A549 treated with RU486 at 1 μM for 4 hours (cell line): Measurements from ENCODE around the gene GLYATL1B. TPM values are rescaled to one million over a fixed set of nuclear protein-coding genes. Genes with fewer than 3 reads are reported as not detected.

Experiments used
- total RNA-seq: library from RNA; stranded (reverse); fragments of 200-300 nt; extraction: Qiagen RNA extraction; gene quantifications from 5 replicates; pipeline ENCODE4 v1.2.3, GENCODE V29; 2022; ENCODE audit warnings: low read depth

GLYATL1B gene
- total RNA-seq, result not detected in 5 replicates

DNA sequence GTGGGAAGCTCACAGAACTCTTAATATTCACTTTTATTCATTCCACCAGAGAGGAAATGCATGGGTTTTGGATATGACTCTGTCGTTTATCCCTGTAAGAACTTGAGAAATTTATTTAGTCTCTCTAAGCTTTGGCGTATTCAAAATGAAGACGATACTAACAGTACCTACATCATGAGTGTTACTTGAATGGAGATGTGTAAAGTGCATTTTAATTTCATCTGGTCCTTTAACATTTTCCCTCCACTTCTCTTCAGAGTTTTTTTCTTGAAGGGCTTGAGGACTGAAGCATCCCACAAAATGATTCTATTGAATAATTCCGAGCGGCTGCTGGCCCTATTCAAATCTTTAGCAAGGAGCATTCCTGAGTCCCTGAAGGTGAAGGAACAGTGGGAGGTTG lies at the start of gene GLYATL1B:
Gene GLYATL1B (plus strand): TSS at position 301 of the 400 bp plus-strand sequence. CDS start 0 bp downstream, at position 301.

DNA sequence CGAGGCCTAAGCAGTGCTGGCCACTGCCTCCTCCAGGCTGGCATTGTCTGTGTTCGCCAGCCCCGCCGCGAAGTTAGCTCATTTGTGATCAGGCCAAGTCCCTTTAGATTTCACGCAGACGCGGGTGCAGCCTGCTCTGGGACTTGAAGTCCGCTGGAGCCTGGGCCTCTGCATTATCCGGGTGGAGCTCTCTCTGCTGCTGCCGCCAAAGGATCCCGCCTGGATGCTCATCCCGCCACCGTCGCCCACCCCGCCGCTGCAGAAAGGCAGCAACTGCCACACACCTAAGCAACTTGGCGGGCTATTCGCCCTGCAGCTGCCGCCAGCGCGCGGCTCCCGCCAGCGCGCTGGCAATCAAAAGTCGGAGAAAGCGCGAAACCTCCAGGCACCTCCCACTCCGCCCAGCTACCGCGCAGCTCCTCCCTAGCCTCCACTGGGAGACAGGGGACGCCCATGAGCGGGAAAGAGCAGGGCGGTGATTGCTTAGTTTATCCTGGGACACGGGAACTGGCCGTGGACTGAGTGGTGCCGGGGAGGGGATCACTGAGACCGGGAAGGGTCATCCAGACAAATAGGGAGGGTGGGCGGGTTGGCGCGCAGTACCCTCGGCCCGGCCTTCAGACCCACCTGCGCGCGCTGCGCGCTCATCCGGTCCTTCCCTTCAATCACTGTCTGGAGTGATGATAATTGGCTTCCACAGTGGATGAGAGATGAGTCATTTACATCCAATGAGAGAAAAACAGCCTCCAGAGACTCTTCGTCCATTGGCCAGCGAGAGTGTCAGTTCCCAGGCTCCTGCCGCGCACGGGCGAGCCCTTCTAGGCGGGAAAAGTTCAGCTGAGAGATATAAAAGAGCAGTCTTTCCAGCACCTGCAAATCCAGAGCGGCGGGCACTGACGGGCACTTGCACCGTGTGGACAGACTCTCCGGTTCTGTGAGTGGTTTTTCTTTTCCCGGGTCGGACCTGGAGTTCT lies 20.5 kb downstream of the GLYATL1B start, which contains the start of gene FAM111B:
Gene FAM111B (plus strand): TSS at position 875 of the 974 bp plus-strand sequence. CDS start 2,389 bp downstream, outside the sequence.

DNA sequence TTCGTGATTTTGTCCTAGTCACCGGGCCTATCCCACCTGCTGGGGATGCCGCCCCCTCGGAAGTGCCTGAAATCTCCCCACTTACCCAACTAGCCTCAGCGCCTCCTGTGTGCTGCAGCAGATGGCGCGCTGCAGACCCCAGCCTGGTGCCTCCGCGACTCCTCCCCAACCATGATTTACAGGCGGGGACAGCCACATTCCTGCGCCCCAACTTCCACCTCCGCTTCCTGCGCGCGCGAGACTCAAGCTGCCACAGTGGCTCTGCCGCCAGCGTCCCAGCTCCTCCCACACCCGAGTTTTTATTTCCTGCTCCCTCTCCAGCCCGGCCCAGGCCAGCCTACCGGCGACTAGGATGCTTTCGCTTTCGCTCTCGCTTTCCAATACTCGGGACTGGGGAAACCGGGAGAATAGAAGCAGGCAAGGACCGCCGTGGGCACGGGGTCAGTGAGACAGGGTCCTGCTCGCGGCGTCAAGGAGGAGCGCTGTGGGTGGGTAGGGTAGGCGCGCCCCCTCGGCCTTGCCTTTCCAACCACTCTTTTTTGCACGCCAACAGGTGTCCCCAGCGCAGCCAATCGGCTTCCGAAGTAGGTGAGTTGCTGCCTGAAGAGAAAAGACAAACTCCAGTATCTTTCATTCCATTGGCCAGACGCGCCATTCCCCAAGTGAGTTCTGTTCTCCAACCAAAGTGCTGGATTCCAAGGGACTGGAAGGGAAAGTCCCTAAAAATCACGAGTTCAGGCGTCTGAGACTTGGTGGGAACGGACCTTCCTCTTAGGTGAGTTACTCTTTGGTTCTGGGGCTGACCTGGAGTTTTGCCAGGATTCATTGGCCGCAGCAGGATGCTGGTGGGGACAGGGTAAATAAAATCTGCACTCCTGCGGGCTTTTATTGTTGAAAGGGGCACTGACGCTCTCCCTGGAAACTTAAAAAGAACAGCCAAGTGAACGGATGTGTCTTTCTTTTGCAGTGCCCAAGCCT lies 56.7 kb downstream of the GLYATL1B start, which contains the start of gene FAM111A:
Gene FAM111A (plus strand): TSS at position 327 of the 978 bp plus-strand sequence. CDS start 6,017 bp downstream, outside the sequence.

Other genes with a start within 250 kb of the GLYATL1B start
- gene GLYATL2, start 241.6 kb upstream of the GLYATL1B start, total RNA-seq, result not detected in 5 replicates
- gene GLYATL1, start 146.8 kb upstream of the GLYATL1B start, total RNA-seq, result not detected in 5 replicates
- 3.6 to 9.5 TPM (median 7.7 TPM) in 5 replicates for gene FAM111B, start 20.9 kb downstream of the GLYATL1B start, total RNA-seq
- 7.8 to 10.4 TPM (median 9.0 TPM) in 5 replicates for gene FAM111A, start 56.5 kb downstream of the GLYATL1B start, total RNA-seq
- 4.1 to 5.7 TPM (median 5.2 TPM) in 5 replicates for gene DTX4, start 85.8 kb downstream of the GLYATL1B start, total RNA-seq
- not detected in 5 replicates for gene MPEG1, start 126.6 kb downstream of the GLYATL1B start, total RNA-seq